ENCODE measurements around the gene METAP1D. TPM values are rescaled to one million over a fixed set of nuclear protein-coding genes. Genes with fewer than 3 reads are reported as not detected.
A peak's percentile ranks its signal among the peaks of the same experiment; 100 is the strongest.

Gene METAP1D
- total RNA-seq, 1 donor from 2014 or later = 8.2 TPM

GRCh38 chr2:172091761-172092566, 92.2 kb downstream of the METAP1D start:
- Mint-ChIP-seq H3K9me3 (peaks cover 2% of the 10 kb centered on the region), H3K4me3 (no peak overlapping the region), H3K36me3 (no peaks in the 10 kb centered on the region), H3K4me1 (peaks cover 41% of the 10 kb centered on the region), H3K27me3 (ENCODE audit: insufficient read depth, low read depth) (peaks cover 91% of the 10 kb centered on the region), H3K27ac (no peak overlapping the region)
- TF ChIP-seq EZH2 (IDR thresholded peaks at IDR 0.05) (no peak), EZH2phosphoT487 (IDR thresholded peaks at IDR 0.05) (peak; percentile 1)
- no peaks in the 10 kb centered on the region for H3K9me3 ChIP-seq (ENCODE audit: low read depth)
- no peak overlapping the region for H2AFZ ChIP-seq (replicated peaks)
- no peaks in the 10 kb centered on the region for H3K36me3 ChIP-seq
- H3K9ac ChIP-seq = no peak overlapping the region
- H3F3A ChIP-seq (ENCODE audit: low read depth) = peaks cover 65% of the 10 kb centered on the region
- H3K27ac ChIP-seq = no peak overlapping the region
- no peak overlapping the region for H3K4me3 ChIP-seq
- no peaks in the 10 kb centered on the region for H3K79me2 ChIP-seq (ENCODE audit: low read depth)
- DNase-seq (ENCODE audit: low spot score) = peak; percentile 4
- peaks cover 100% of the 10 kb centered on the region for H3K27me3 ChIP-seq
- no peak overlapping the region for H3K4me2 ChIP-seq
- peaks cover 96% of the 10 kb centered on the region for H4K20me1 ChIP-seq (ENCODE audit: low read depth)
- peaks cover 35% of the 10 kb centered on the region for H3K4me1 ChIP-seq

GRCh38 chr2:172092716-172093415, 93.1 kb downstream of the METAP1D start:
- Histone ChIP-seq H3K4me2 (no peak overlapping the region), H3K9ac (no peak overlapping the region), H3K9me3 (ENCODE audit: low read depth) (no peaks in the 10 kb centered on the region), H3K79me2 (ENCODE audit: low read depth) (no peaks in the 10 kb centered on the region), H3K4me1 (peaks cover 34% of the 10 kb centered on the region), H3K36me3 (no peaks in the 10 kb centered on the region), H3K27me3 (peaks cover 100% of the 10 kb centered on the region), H4K20me1 (ENCODE audit: low read depth) (peaks cover 97% of the 10 kb centered on the region), H3F3A (ENCODE audit: low read depth) (peaks cover 65% of the 10 kb centered on the region), H2AFZ (replicated peaks) (no peak overlapping the region), H3K27ac (no peak overlapping the region), H3K4me3 (no peak overlapping the region)
- H3K36me3 Mint-ChIP-seq = no peaks in the 10 kb centered on the region
- peaks cover 36% of the 10 kb centered on the region for H3K4me1 Mint-ChIP-seq
- peak; percentile 62 for DNase-seq (ENCODE audit: low spot score)
- TF ChIP-seq EZH2phosphoT487 (IDR thresholded peaks at IDR 0.05) = peak; percentile 81
- TF ChIP-seq, protein P1, sequence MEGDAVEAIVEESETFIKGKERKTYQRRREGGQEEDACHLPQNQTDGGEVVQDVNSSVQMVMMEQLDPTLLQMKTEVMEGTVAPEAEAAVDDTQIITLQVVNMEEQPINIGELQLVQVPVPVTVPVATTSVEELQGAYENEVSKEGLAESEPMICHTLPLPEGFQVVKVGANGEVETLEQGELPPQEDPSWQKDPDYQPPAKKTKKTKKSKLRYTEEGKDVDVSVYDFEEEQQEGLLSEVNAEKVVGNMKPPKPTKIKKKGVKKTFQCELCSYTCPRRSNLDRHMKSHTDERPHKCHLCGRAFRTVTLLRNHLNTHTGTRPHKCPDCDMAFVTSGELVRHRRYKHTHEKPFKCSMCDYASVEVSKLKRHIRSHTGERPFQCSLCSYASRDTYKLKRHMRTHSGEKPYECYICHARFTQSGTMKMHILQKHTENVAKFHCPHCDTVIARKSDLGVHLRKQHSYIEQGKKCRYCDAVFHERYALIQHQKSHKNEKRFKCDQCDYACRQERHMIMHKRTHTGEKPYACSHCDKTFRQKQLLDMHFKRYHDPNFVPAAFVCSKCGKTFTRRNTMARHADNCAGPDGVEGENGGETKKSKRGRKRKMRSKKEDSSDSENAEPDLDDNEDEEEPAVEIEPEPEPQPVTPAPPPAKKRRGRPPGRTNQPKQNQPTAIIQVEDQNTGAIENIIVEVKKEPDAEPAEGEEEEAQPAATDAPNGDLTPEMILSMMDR (IDR thresholded peaks at IDR 0.05) = no peak
- peaks cover 90% of the 10 kb centered on the region for H3K27me3 Mint-ChIP-seq (ENCODE audit: insufficient read depth, low read depth)
- H3K9me3 Mint-ChIP-seq = peaks cover 2% of the 10 kb centered on the region
- no peak overlapping the region for H3K27ac Mint-ChIP-seq
- H3K4me3 Mint-ChIP-seq = peak overlapping the region; percentile 61

GRCh38 chr2:172093416-172094293, 93.9 kb downstream of the METAP1D start:
- Histone ChIP-seq H3K4me1 (peaks cover 26% of the 10 kb centered on the region), H3K4me3 (no peak overlapping the region), H3K79me2 (ENCODE audit: low read depth) (no peaks in the 10 kb centered on the region), H2AFZ (replicated peaks) (no peak overlapping the region), H4K20me1 (ENCODE audit: low read depth) (peaks cover 97% of the 10 kb centered on the region), H3K27ac (no peak overlapping the region), H3F3A (ENCODE audit: low read depth) (peaks cover 65% of the 10 kb centered on the region), H3K4me2 (no peak overlapping the region), H3K27me3 (peaks cover 100% of the 10 kb centered on the region), H3K9me3 (ENCODE audit: low read depth) (no peaks in the 10 kb centered on the region), H3K36me3 (no peaks in the 10 kb centered on the region), H3K9ac (no peak overlapping the region)
- Mint-ChIP-seq H3K4me3 (peak overlapping the region; percentile 61), H3K27ac (no peak overlapping the region), H3K36me3 (no peaks in the 10 kb centered on the region), H3K27me3 (ENCODE audit: insufficient read depth, low read depth) (peaks cover 87% of the 10 kb centered on the region), H3K4me1 (peaks cover 31% of the 10 kb centered on the region), H3K9me3 (peaks cover 2% of the 10 kb centered on the region)
- DNase-seq (ENCODE audit: low spot score) = peak; percentile 56
- peak; percentile 93 for TF ChIP-seq EZH2 (IDR thresholded peaks at IDR 0.05)
- TF ChIP-seq EZH2phosphoT487 (IDR thresholded peaks at IDR 0.05) = peak; percentile 70
- TF ChIP-seq, protein P1 (IDR thresholded peaks at IDR 0.05) = no peak

Data from neural progenitor cell (in vitro differentiated cells).